ENCODE measurements around the gene NR5A1.

NR5A1 gene

GRCh38 chr9:124551472-124552272 is 44.5 kb upstream of the NR5A1 start (continued):
- TF ChIP-seq CSRNP3 (CRISPR knock-in tag; IDR thresholded peaks at IDR 0.05): no peak
- no peak for TF ChIP-seq BACH2 (CRISPR knock-in tag; IDR thresholded peaks at IDR 0.05; ENCODE audit: borderline replicate concordance)
- TF ChIP-seq TCF4 (CRISPR knock-in tag; IDR thresholded peaks at IDR 0.05; ENCODE audit: borderline replicate concordance): no peak
- no peak for TF ChIP-seq ZC3H10 (CRISPR knock-in tag; IDR thresholded peaks at IDR 0.05)
- TF ChIP-seq ZNF565 (CRISPR knock-in tag; conservative IDR thresholded peaks at IDR 0.05; ENCODE audit: low read depth): no peak

GRCh38 chr9:124550072-124550471 is 42.9 kb upstream of the NR5A1 start:
- no peak for TF ChIP-seq ZNF565 (CRISPR knock-in tag; conservative IDR thresholded peaks at IDR 0.05; ENCODE audit: low read depth)
- no peak for TF ChIP-seq ZFP3 (CRISPR knock-in tag; IDR thresholded peaks at IDR 0.05)
- TF ChIP-seq ZNF8 (CRISPR knock-in tag; IDR thresholded peaks at IDR 0.05): no peak
- TF ChIP-seq ISL1 (CRISPR knock-in tag; IDR thresholded peaks at IDR 0.05): no peak
- TF ChIP-seq GLIS3 (CRISPR knock-in tag; IDR thresholded peaks at IDR 0.05): no peak
- no peak for TF ChIP-seq ESRRG (CRISPR knock-in tag; IDR thresholded peaks at IDR 0.05)
- no peak for TF ChIP-seq RARB (CRISPR knock-in tag; IDR thresholded peaks at IDR 0.05)
- no peak for TF ChIP-seq POU6F1 (CRISPR knock-in tag; IDR thresholded peaks at IDR 0.05; ENCODE audit: borderline replicate concordance, low read depth)
- TF ChIP-seq ZNF70 (CRISPR knock-in tag; IDR thresholded peaks at IDR 0.05): no peak
- no peak for TF ChIP-seq TSHZ2 (CRISPR knock-in tag; IDR thresholded peaks at IDR 0.05)
- TF ChIP-seq PATZ1 (CRISPR knock-in tag; IDR thresholded peaks at IDR 0.05; ENCODE audit: borderline replicate concordance): no peak
- TF ChIP-seq OSR1 (CRISPR knock-in tag; IDR thresholded peaks at IDR 0.05): no peak
- no peak for TF ChIP-seq PPARA (CRISPR knock-in tag; IDR thresholded peaks at IDR 0.05; ENCODE audit: borderline replicate concordance)
- no peak for TF ChIP-seq CSRNP3 (CRISPR knock-in tag; IDR thresholded peaks at IDR 0.05)
- no peak for TF ChIP-seq ARNTL (CRISPR knock-in tag; IDR thresholded peaks at IDR 0.05; ENCODE audit: borderline replicate concordance, low read depth)
- no peak for TF ChIP-seq TCF4 (CRISPR knock-in tag; IDR thresholded peaks at IDR 0.05; ENCODE audit: borderline replicate concordance)
- TF ChIP-seq ZC3H10 (CRISPR knock-in tag; IDR thresholded peaks at IDR 0.05): no peak
- TF ChIP-seq CSDC2 (CRISPR knock-in tag; IDR thresholded peaks at IDR 0.05): no peak
- no peak for TF ChIP-seq BACH2 (CRISPR knock-in tag; IDR thresholded peaks at IDR 0.05; ENCODE audit: borderline replicate concordance)
- no peak for TF ChIP-seq TOX (CRISPR knock-in tag; IDR thresholded peaks at IDR 0.05; ENCODE audit: borderline replicate concordance)
- no peak for ATAC-seq

GRCh38 chr9:124549016-124549415 is 41.8 kb upstream of the NR5A1 start:
- ATAC-seq: no peak
- TF ChIP-seq ZFP30 (CRISPR knock-in tag; IDR thresholded peaks at IDR 0.05) (no peak), ESRRG (CRISPR knock-in tag; IDR thresholded peaks at IDR 0.05) (no peak), CSDC2 (CRISPR knock-in tag; IDR thresholded peaks at IDR 0.05) (no peak), OSR1 (CRISPR knock-in tag; IDR thresholded peaks at IDR 0.05) (no peak), TSHZ2 (CRISPR knock-in tag; IDR thresholded peaks at IDR 0.05) (no peak), TCF4 (CRISPR knock-in tag; IDR thresholded peaks at IDR 0.05; ENCODE audit: borderline replicate concordance) (no peak), ZNF8 (CRISPR knock-in tag; IDR thresholded peaks at IDR 0.05) (no peak), CREB5 (CRISPR knock-in tag; IDR thresholded peaks at IDR 0.05; ENCODE audit: low read depth) (no peak)
